ENCODE data around the gene LDLRAD4. TPM values are rescaled to one million over a fixed set of nuclear protein-coding genes. Genes with fewer than 3 reads are reported as not detected.

Gene LDLRAD4
- total RNA-seq, 1 donor: 0.43 TPM

- H3K4me3 ChIP-seq (ENCODE audit: low read depth, low read length): no peak overlapping the region
- no peak for TF ChIP-seq CTCF (IDR thresholded peaks at IDR 0.05; ENCODE audit: insufficient read depth, low read depth, low read length)
- no peak for DNase-seq (ENCODE audit: low read depth)
Measured at GRCh38 chr18:13537022-13537780, 318.6 kb downstream of the LDLRAD4 start.

DNA sequence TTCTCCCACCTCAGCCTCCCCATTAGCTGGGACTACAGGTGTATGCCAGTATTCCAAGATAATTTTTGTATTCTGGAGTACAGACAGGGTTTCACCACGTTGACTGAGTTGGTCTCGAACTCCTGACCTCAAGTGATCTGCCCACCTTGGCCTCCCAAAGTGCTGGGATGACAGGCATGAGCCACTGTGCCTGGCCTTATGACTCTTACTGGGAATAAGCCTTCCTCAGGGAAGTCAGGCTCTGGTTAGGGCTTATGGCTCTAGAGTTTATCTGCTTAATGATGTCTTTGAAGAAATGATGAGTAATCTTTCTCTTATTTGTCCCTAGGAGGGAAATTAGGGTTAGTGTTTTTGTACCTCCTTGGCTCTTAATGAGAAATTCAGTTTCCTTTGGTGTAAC, 320.1 kb downstream of the LDLRAD4 start:
- DNase-seq (ENCODE audit: low read depth): no peak
- no peak overlapping the region for H3K4me3 ChIP-seq (ENCODE audit: low read depth, low read length)
- TF ChIP-seq CTCF (IDR thresholded peaks at IDR 0.05; ENCODE audit: insufficient read depth, low read depth, low read length): no peak

GRCh38 chr18:13539050-13539449, 320.5 kb downstream of the LDLRAD4 start:
- TF ChIP-seq CTCF (IDR thresholded peaks at IDR 0.05; ENCODE audit: insufficient read depth, low read depth, low read length): no peak
- DNase-seq (ENCODE audit: low read depth): no peak
- no peak overlapping the region for H3K4me3 ChIP-seq (ENCODE audit: low read depth, low read length)

DNA sequence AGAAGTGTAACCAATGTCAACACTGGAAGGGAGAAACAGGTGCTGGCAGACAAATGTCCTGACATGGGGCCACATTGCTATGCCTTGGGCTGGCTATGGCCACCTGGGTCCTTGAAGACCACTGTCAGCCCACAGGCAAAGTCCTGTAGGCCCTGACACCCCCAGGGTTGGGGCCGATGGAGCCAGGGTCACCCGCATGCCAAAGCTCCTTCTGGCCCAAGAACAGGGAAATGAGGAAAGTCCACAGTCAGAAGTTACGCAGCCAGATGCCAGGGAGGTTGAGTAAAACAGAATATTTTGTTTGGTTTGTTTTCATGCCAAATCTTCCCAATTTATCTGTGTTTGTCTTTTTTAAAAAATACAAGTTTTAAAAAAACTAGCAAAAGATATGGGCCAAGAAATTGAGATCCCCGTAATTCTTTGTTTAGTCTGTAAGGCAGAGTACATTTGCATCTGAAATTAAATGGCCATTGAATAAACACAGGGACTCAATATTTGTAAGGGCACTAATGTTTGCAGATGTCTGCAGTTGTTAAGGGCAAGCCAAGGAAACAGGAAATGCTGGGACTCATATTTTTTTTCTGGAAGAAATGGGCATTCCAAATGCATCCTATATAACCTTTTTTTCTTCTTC, 321.4 kb downstream of the LDLRAD4 start:
- H3K4me3 ChIP-seq (ENCODE audit: low read depth, low read length): no peak overlapping the region
- TF ChIP-seq CTCF (IDR thresholded peaks at IDR 0.05; ENCODE audit: insufficient read depth, low read depth, low read length): no peak
- DNase-seq (ENCODE audit: low read depth): no peak

- no peak overlapping the region for H3K4me3 ChIP-seq (ENCODE audit: low read depth, low read length)
- no peak for TF ChIP-seq CTCF (IDR thresholded peaks at IDR 0.05; ENCODE audit: insufficient read depth, low read depth, low read length)
- no peak for DNase-seq (ENCODE audit: low read depth)
Measured at GRCh38 chr18:13540477-13541182, 322.1 kb downstream of the LDLRAD4 start.

DNA sequence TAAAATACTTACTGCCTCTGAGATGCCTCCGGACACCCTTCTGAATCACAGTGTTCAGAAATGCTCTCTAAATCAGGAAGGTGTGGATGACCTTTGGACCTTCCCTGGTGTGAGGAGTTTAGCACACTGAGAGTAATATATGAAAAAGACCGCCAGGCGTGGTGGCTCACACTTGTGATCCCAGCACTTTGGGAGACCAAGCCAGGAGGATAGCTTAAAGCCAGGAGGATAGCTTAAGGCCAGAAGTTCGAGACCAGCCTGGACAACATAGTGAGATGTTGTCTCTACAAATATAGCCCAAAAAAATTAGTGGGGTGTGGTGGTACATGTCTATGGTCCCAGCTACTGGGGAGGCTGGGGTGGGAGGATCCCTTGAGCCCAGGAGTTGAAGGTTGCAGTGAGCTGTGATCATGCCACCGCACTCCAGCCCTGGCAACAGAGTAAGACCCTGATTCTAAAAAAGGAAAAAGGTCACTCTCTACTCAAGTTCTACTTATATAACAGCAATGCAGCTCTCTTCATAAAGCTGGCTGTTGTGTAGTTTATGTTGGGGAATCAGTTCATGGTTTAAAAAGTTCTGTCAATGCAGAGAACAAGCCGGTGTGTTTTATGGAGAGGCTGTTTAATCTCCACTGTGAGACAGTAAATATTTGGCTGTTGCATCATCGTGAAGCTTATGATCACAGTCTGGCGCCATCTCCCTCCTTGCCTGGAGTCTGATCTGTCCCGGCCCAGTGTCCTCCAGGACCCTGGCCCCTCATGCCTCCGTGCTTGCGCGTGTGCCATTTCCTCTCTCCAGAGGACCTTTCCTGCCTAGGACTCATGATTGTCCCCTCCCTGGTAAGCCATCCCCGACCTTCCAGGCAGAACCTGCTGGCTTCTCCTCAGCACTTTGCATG, 323.3 kb downstream of the LDLRAD4 start:
- DNase-seq (ENCODE audit: low read depth): peak; percentile 72
- TF ChIP-seq CTCF (IDR thresholded peaks at IDR 0.05; ENCODE audit: insufficient read depth, low read depth, low read length): no peak
- H3K4me3 ChIP-seq (ENCODE audit: low read depth, low read length): no peak overlapping the region

Data from fibroblast of villous mesenchyme (primary cell).